Endothelial cell (in vitro differentiated cells): ENCODE data around the gene C11orf24. TPM values are rescaled to one million over a fixed set of nuclear protein-coding genes. Genes with fewer than 3 reads are reported as not detected.

Experiments used
- DNase-seq: peaks from one replicate; pipeline ENCODE4 v3.0.0; 2021; ENCODE audit warnings: low spot score
- H3K27ac Mint-ChIP-seq: one replicate; pipeline ENCODE4 v1.8.0; 2021; ENCODE audit warnings: mixed read lengths, inconsistent platforms; ENCODE audit not compliant: unreplicated experiment
- H3K27me3 Mint-ChIP-seq: one replicate; pipeline ENCODE4 v1.8.0; 2021; ENCODE audit warnings: mild to moderate bottlenecking, moderate library complexity, mixed read lengths, inconsistent platforms; ENCODE audit not compliant: unreplicated experiment
- H3K36me3 Mint-ChIP-seq: one replicate; pipeline ENCODE4 v1.8.0; 2021; ENCODE audit warnings: mild to moderate bottlenecking, low read depth, mixed read lengths, inconsistent platforms; ENCODE audit not compliant: unreplicated experiment
- H3K4me1 Mint-ChIP-seq: one replicate; pipeline ENCODE4 v1.8.0; 2021; ENCODE audit warnings: mild to moderate bottlenecking, mixed read lengths, inconsistent platforms; ENCODE audit not compliant: unreplicated experiment
- H3K4me3 Mint-ChIP-seq: one replicate; pipeline ENCODE4 v1.8.0; 2021; ENCODE audit warnings: mild to moderate bottlenecking, mixed read lengths, inconsistent platforms; ENCODE audit not compliant: unreplicated experiment
- H3K9me3 Mint-ChIP-seq: one replicate; pipeline ENCODE4 v1.8.0; 2021; ENCODE audit warnings: mixed read lengths, inconsistent platforms; ENCODE audit not compliant: unreplicated experiment
- total RNA-seq: library from RNA; stranded (reverse); fragmentation: NEBNext Ultra II Directional; extraction: Animal tissue kit (Norgen Biotek cat#: 25700); gene quantifications from one replicate; pipeline ENCODE4 v1.2.1, GENCODE V29; 2021; ENCODE audit not compliant: unreplicated experiment
- TF ChIP-seq, protein P1 (sequence below): fragments of 200-600 bp; sonication (generic); IDR thresholded peaks from one replicate; pipeline ENCODE4 v1.5.0; 2021; ENCODE audit warnings: antibody characterized with exemption; ENCODE audit not compliant: unreplicated experiment

Gene C11orf24
- total RNA-seq, 1 donor from 2014 or later = 9.4 TPM

DNA sequence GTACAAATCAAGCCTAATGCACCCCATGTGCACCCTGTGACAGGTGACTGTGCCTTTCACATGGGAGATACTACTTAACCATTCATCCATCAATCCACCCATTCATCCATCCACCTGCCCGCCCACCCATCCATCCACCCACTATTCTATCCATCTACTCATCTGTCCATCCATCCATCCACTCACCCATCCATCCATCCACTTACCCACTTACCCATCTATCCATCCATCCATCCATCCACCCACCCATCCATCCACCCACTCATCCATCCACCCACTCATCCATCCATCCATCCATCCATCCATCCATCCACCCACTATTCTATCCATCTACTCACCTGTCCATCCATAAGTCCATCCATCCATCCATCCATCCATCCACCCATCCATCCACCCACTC, 7.5 kb downstream of the C11orf24 start:
- Mint-ChIP-seq H3K27me3 (peaks cover 3% of the 10 kb centered on the region), H3K27ac (no peak overlapping the region), H3K9me3 (no peaks in the 10 kb centered on the region), H3K36me3 (peaks cover 37% of the 10 kb centered on the region), H3K4me3 (no peak overlapping the region), H3K4me1 (no peaks in the 10 kb centered on the region)
- no peak for DNase-seq
- TF ChIP-seq, protein P1, sequence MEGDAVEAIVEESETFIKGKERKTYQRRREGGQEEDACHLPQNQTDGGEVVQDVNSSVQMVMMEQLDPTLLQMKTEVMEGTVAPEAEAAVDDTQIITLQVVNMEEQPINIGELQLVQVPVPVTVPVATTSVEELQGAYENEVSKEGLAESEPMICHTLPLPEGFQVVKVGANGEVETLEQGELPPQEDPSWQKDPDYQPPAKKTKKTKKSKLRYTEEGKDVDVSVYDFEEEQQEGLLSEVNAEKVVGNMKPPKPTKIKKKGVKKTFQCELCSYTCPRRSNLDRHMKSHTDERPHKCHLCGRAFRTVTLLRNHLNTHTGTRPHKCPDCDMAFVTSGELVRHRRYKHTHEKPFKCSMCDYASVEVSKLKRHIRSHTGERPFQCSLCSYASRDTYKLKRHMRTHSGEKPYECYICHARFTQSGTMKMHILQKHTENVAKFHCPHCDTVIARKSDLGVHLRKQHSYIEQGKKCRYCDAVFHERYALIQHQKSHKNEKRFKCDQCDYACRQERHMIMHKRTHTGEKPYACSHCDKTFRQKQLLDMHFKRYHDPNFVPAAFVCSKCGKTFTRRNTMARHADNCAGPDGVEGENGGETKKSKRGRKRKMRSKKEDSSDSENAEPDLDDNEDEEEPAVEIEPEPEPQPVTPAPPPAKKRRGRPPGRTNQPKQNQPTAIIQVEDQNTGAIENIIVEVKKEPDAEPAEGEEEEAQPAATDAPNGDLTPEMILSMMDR = no peak

DNA sequence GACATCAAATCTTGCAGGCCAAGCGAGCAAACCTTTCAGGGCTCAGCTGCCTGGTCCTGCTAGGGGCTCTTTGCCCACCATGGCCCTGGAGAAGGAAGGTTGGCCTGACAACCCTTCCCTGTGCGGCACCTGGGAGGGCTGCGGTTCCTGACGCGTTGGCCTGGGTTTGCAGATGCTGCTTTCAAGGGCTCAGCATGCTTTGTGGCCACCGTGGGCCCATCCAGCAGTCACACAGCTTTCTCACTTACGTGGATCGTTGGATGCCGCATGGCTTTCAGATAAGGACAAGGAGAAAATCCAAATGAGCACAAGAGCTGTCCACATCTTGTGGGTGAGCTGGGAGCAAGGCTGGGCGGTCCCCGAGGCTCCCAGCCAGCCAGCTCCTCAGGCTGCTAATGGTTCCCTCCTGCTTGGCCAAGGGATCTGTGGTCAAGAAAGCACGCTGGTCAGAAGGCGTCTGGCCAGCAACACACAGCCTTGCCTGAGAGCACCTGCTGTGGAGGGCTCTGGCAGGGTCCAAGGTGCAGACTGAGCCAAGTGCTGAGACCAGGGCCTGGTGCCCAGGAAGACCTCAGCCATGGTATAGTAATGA, 8.2 kb downstream of the C11orf24 start:
- Mint-ChIP-seq H3K27me3 (peaks cover 3% of the 10 kb centered on the region), H3K4me3 (no peak overlapping the region), H3K9me3 (no peaks in the 10 kb centered on the region), H3K4me1 (no peaks in the 10 kb centered on the region), H3K27ac (no peak overlapping the region), H3K36me3 (peaks cover 37% of the 10 kb centered on the region)
- no peak for DNase-seq
- TF ChIP-seq, protein P1 = no peak

DNA sequence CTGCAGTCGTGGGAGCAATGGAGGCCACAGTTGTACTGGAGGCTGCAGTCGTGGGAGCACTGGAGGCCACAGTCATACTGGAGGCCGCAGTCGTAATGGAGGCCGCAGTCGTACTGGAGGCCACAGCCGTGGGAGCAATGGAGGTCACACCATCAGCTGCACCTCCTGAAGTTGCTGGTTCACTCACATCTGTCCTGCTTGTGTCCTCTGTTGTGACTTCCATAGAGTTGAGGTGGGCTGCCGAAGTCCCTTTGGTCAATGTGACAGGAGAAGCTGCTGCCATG, 9.3 kb downstream of the C11orf24 start:
- TF ChIP-seq, protein P1 = no peak
- Mint-ChIP-seq H3K4me3 (no peak overlapping the region), H3K36me3 (peaks cover 37% of the 10 kb centered on the region), H3K27ac (no peak overlapping the region), H3K9me3 (no peaks in the 10 kb centered on the region), H3K27me3 (peaks cover 8% of the 10 kb centered on the region), H3K4me1 (no peaks in the 10 kb centered on the region)
- DNase-seq = no peak

DNA sequence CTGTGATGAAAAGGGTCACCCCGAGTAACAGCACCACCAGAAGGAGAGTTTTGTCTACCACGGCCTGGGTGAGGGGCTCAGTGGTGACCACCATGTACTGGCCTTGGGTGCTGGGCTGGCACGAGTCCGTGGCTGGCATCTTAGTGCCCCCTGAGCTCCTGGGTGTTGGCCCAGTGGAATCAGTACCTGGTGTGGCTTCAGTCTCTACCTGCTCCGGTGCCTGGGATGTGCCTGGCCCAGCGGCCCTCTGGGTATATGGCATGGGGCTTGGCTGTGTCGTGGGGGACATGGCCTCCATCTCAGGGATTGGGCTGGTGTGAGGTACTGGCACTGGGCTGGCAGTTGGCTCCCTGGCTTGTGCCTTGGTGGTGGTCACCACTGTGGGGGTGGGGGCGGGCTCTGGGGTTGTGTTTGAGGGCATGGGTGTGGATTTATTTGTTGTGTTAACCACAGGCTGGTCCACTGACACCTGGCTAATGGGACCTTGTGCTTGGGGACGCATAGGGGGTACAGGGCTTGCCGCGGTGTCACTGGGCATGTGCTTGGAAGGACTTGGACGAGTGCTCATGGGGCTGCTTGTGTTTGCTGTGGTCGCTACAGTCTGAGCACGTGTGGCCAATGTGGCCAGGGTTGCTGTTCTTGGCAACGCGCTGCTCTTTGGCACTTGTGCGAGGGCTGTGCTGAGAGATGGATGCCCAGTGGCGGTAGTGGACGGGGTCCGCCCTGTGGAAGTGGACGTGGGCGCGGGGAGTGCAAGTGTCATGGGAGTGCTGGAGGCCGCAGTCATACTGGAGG, 9.8 kb downstream of the C11orf24 start:
- Mint-ChIP-seq H3K4me3 (peak overlapping the region; percentile 51), H3K36me3 (peaks cover 37% of the 10 kb centered on the region), H3K9me3 (no peaks in the 10 kb centered on the region), H3K27me3 (peaks cover 8% of the 10 kb centered on the region), H3K4me1 (no peaks in the 10 kb centered on the region), H3K27ac (no peak overlapping the region)
- DNase-seq = no peak
- TF ChIP-seq, protein P1 = no peak

DNA sequence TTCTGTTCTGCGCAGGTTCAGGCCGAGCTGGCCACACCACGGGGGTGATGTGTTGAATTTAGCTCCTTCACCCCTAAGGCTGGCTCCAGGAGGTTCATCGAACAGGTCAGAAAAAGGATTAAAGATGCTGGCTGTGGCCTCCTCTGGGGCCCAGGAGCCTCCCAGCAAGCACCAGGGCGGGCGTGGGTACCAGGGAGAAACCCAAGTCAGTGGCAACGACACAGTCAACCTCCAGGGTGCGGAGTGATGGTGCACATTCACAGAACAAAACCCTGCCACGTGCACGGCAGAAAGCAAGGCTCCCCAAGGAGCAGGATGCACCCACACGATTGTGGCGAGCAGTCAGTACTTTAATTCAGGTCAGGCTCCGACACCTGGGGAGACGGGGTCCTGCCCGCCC, 10.8 kb downstream of the C11orf24 start:
- TF ChIP-seq, protein P1 = no peak
- DNase-seq = no peak
- Mint-ChIP-seq H3K4me3 (no peak overlapping the region), H3K27me3 (peaks cover 13% of the 10 kb centered on the region), H3K36me3 (peaks cover 42% of the 10 kb centered on the region), H3K4me1 (peaks cover 3% of the 10 kb centered on the region), H3K9me3 (no peaks in the 10 kb centered on the region), H3K27ac (no peak overlapping the region)
